ENCODE results near the gene SLC26A3.

SLC26A3 gene

DNA sequence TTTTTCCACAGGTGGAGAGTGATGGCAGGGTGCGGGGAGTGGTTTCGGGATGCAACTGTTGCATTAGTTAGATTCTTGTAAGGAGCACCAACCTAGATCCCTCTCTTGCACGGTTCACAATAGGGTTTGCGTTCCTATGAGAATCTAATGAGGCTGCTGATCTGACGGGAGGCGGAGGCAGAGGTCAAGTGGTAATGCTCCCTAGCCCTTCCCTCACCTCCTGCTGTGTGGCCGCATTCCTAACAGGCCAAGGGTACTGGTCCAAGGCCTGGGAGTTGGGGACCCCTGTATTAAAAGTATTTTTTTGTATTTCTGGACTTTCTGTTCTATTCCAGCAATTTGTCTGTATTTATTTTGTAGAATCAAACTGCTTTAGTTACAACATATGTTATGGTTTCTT is 51.9 kb downstream of the SLC26A3 start:
- no peak for DNase-seq
- Histone ChIP-seq H3K9ac (ENCODE audit: low read length) (no peak overlapping the region), H3K23ac (ENCODE audit: low read length) (no peak overlapping the region), H3K9me3 (ENCODE audit: insufficient read depth, low read depth, low read length) (no peaks in the 10 kb centered on the region), H2BK5ac (ENCODE audit: low read depth, low read length, poor library complexity) (no peak overlapping the region), H3K4me3 (ENCODE audit: low read depth, low read length) (no peak overlapping the region), H3K27ac (ENCODE audit: low read depth, low read length) (no peak overlapping the region), H2AK5ac (ENCODE audit: low read length) (no peak overlapping the region), H3K14ac (ENCODE audit: low read length) (no peak overlapping the region), H3K36me3 (ENCODE audit: control insufficient read depth in 1 of 2, insufficient read depth in 2 of 2, low read length in 2 of 2) (peaks cover 14 to 15% of the 10 kb centered on the region in 2 experiments), H3K79me1 (ENCODE audit: low read length) (no peaks in the 10 kb centered on the region), H4K12ac (ENCODE audit: low read depth, low read length) (no peak overlapping the region), H3K18ac (ENCODE audit: low read length) (no peak overlapping the region), H3K4me2 (ENCODE audit: low read length) (no peak overlapping the region), H4K8ac (ENCODE audit: low read depth, low read length) (no peak overlapping the region), H2BK120ac (ENCODE audit: insufficient read depth, low read length, poor library complexity) (no peak overlapping the region), H4K91ac (ENCODE audit: low read depth, low read length) (no peak overlapping the region), H3K79me2 (ENCODE audit: control insufficient read depth, insufficient read depth, low read length, poor library complexity) (no peaks in the 10 kb centered on the region), H3K4ac (ENCODE audit: low read depth, low read length) (no peak overlapping the region), H3K4me1 (ENCODE audit: control insufficient read depth in 1 of 2, insufficient read depth in 2 of 2, low read length in 2 of 2) (no peaks in the 10 kb centered on the region), H2BK12ac (ENCODE audit: low read length) (no peak overlapping the region), H2AFZ (ENCODE audit: insufficient read depth, low read length, poor library complexity) (no peak overlapping the region), H3K27me3 (ENCODE audit: insufficient read depth, low read length) (no peaks in the 10 kb centered on the region)
- no CpG with 5 or more reads among the region's 7 CpGs for WGBS (ENCODE audit: extremely low coverage, insufficient coverage, insufficient read length)

- Histone ChIP-seq H3K18ac (ENCODE audit: low read length) (no peak overlapping the region), H3K4me3 (ENCODE audit: low read depth, low read length) (no peak overlapping the region), H3K9ac (ENCODE audit: low read length) (no peak overlapping the region), H4K12ac (ENCODE audit: low read depth, low read length) (no peak overlapping the region), H3K79me1 (ENCODE audit: low read length) (peaks cover 6% of the 10 kb centered on the region), H3K23ac (ENCODE audit: low read length) (no peak overlapping the region), H3K14ac (ENCODE audit: low read length) (no peak overlapping the region), H2AK5ac (ENCODE audit: low read length) (no peak overlapping the region), H2BK12ac (ENCODE audit: low read length) (no peak overlapping the region), H3K27me3 (ENCODE audit: insufficient read depth, low read length) (no peaks in the 10 kb centered on the region), H3K9me3 (ENCODE audit: insufficient read depth, low read depth, low read length) (no peaks in the 10 kb centered on the region), H3K4me1 (ENCODE audit: control insufficient read depth in 1 of 2, insufficient read depth in 2 of 2, low read length in 2 of 2) (peaks cover 0 to 5% of the 10 kb centered on the region in 2 experiments), H4K8ac (ENCODE audit: low read depth, low read length) (no peak overlapping the region), H2AFZ (ENCODE audit: insufficient read depth, low read length, poor library complexity) (no peak overlapping the region), H2BK5ac (ENCODE audit: low read depth, low read length, poor library complexity) (no peak overlapping the region), H2BK120ac (ENCODE audit: insufficient read depth, low read length, poor library complexity) (no peak overlapping the region), H3K27ac (ENCODE audit: low read depth, low read length) (no peak overlapping the region), H4K91ac (ENCODE audit: low read depth, low read length) (no peak overlapping the region), H3K4ac (ENCODE audit: low read depth, low read length) (peak overlapping the region; percentile 96), H3K36me3 (ENCODE audit: control insufficient read depth in 1 of 2, insufficient read depth in 2 of 2, low read length in 2 of 2) (peaks cover 6 to 7% of the 10 kb centered on the region in 2 experiments), H3K79me2 (ENCODE audit: control insufficient read depth, insufficient read depth, low read length, poor library complexity) (peaks cover 10% of the 10 kb centered on the region), H3K4me2 (ENCODE audit: low read length) (no peak overlapping the region)
- DNase-seq = peak in 1 of 2 donors; percentile 26
- WGBS (ENCODE audit: extremely low coverage, insufficient coverage, insufficient read length) = no CpG with 5 or more reads among the region's 3 CpGs
These were observed 57.0 kb downstream of the SLC26A3 start for GRCh38 chr7:107746006-107746405.

DNA sequence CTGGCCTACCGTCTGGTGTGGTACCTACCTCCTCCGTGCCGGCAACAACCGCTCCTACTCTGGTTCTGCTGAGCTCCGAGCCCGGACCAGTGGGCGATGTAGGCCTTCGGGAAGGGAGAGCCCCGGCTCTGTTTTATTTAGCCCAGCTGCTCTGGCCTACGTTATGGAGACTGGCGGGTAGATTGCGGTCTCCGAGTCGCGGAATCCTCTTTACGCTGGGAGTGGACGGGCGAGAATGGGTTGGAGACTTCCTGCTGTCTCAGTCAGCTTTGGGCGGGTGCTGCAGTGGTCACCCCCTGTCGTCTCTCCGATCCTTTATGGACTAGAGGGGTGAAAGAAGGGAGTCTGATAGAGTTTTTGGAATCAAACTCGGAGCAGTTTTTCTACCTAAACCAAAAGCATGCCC is 58.7 kb downstream of the SLC26A3 start:
- Histone ChIP-seq H2BK5ac (ENCODE audit: low read depth, low read length, poor library complexity) (peak overlapping the region; percentile 49), H3K4me1 (ENCODE audit: control insufficient read depth in 1 of 2, insufficient read depth in 2 of 2, low read length in 2 of 2) (peaks cover 0 to 5% of the 10 kb centered on the region in 2 experiments), H3K36me3 (ENCODE audit: control insufficient read depth in 1 of 2, insufficient read depth in 2 of 2, low read length in 2 of 2) (peaks cover 0 to 2% of the 10 kb centered on the region in 2 experiments), H3K27ac (ENCODE audit: low read depth, low read length) (peak overlapping the region; percentile 29), H3K9ac (ENCODE audit: low read length) (peak overlapping the region; percentile 95), H3K79me2 (ENCODE audit: control insufficient read depth, insufficient read depth, low read length, poor library complexity) (peaks cover 10% of the 10 kb centered on the region), H3K9me3 (ENCODE audit: insufficient read depth, low read depth, low read length) (no peaks in the 10 kb centered on the region), H3K23ac (ENCODE audit: low read length) (no peak overlapping the region), H3K79me1 (ENCODE audit: low read length) (peaks cover 6% of the 10 kb centered on the region), H4K91ac (ENCODE audit: low read depth, low read length) (peak overlapping the region; percentile 53), H4K12ac (ENCODE audit: low read depth, low read length) (peak overlapping the region; percentile 76), H3K4me3 (ENCODE audit: low read depth, low read length) (peak overlapping the region; percentile 93), H4K8ac (ENCODE audit: low read depth, low read length) (peak overlapping the region; percentile 92), H2AK5ac (ENCODE audit: low read length) (peak overlapping the region; percentile 50), H2BK12ac (ENCODE audit: low read length) (no peak overlapping the region), H3K4ac (ENCODE audit: low read depth, low read length) (peak overlapping the region; percentile 92), H2AFZ (ENCODE audit: insufficient read depth, low read length, poor library complexity) (peak overlapping the region; percentile 88), H3K14ac (ENCODE audit: low read length) (peak overlapping the region; percentile 62), H3K4me2 (ENCODE audit: low read length) (peak overlapping the region; percentile 82), H3K18ac (ENCODE audit: low read length) (peak overlapping the region; percentile 88), H2BK120ac (ENCODE audit: insufficient read depth, low read length, poor library complexity) (peak overlapping the region; percentile 34), H3K27me3 (ENCODE audit: insufficient read depth, low read length) (no peaks in the 10 kb centered on the region)
- no CpG with 5 or more reads among the region's 22 CpGs for WGBS (ENCODE audit: extremely low coverage, insufficient coverage, insufficient read length)
- no peak for DNase-seq

- H3K4me3 ChIP-seq (ENCODE audit: low read depth, low read length) = peak within 1 kb of the TSS; percentile 93
- peaks cover 0 to 5% of the 10 kb centered on the region in 2 experiments for H3K4me1 ChIP-seq (ENCODE audit: control insufficient read depth in 1 of 2, insufficient read depth in 2 of 2, low read length in 2 of 2)
- no peak within 1 kb of the TSS for H3K23ac ChIP-seq (ENCODE audit: low read length)
- H2AK5ac ChIP-seq (ENCODE audit: low read length) = peak within 1 kb of the TSS; percentile 50
- peaks cover 0 to under 1% of the 10 kb centered on the region in 2 experiments for H3K36me3 ChIP-seq (ENCODE audit: control insufficient read depth in 1 of 2, insufficient read depth in 2 of 2, low read length in 2 of 2)
- peak within 1 kb of the TSS; percentile 98 for H4K8ac ChIP-seq (ENCODE audit: low read depth, low read length)
- peak within 1 kb of the TSS; percentile 90 for H4K91ac ChIP-seq (ENCODE audit: low read depth, low read length)
- peak within 1 kb of the TSS; percentile 76 for H3K14ac ChIP-seq (ENCODE audit: low read length)
- H3K9me3 ChIP-seq (ENCODE audit: insufficient read depth, low read depth, low read length) = no peaks in the 10 kb centered on the region
- peak within 1 kb of the TSS; percentile 88 for H3K18ac ChIP-seq (ENCODE audit: low read length)
- DNase-seq = peak; percentile 97
- H2BK120ac ChIP-seq (ENCODE audit: insufficient read depth, low read length, poor library complexity) = peak within 1 kb of the TSS; percentile 45
- H2BK5ac ChIP-seq (ENCODE audit: low read depth, low read length, poor library complexity) = peak within 1 kb of the TSS; percentile 68
- H3K79me1 ChIP-seq (ENCODE audit: low read length) = peaks cover 6% of the 10 kb centered on the region
- H2BK12ac ChIP-seq (ENCODE audit: low read length) = no peak within 1 kb of the TSS
- H3K9ac ChIP-seq (ENCODE audit: low read length) = peak within 1 kb of the TSS; percentile 95
- peak within 1 kb of the TSS; percentile 92 for H3K27ac ChIP-seq (ENCODE audit: low read depth, low read length)
- peak within 1 kb of the TSS; percentile 92 for H3K4ac ChIP-seq (ENCODE audit: low read depth, low read length)
- peak within 1 kb of the TSS; percentile 88 for H2AFZ ChIP-seq (ENCODE audit: insufficient read depth, low read length, poor library complexity)
- no CpG with 5 or more reads among the region's 56 CpGs for WGBS (ENCODE audit: extremely low coverage, insufficient coverage, insufficient read length)
- no peaks in the 10 kb centered on the region for H3K27me3 ChIP-seq (ENCODE audit: insufficient read depth, low read length)
- peak within 1 kb of the TSS; percentile 82 for H3K4me2 ChIP-seq (ENCODE audit: low read length)
- H4K12ac ChIP-seq (ENCODE audit: low read depth, low read length) = peak within 1 kb of the TSS; percentile 89
- H3K79me2 ChIP-seq (ENCODE audit: control insufficient read depth, insufficient read depth, low read length, poor library complexity) = peaks cover 10% of the 10 kb centered on the region
These were observed 59.3 kb downstream of the SLC26A3 start, which contains the start of gene CBLL1 for GRCh38 chr7:107743567-107744344. Gene CBLL1 (plus strand): TSS chr7:107744142. CDS start chr7:107744164, 22 bp downstream.
